ENCODE measurements around the gene LGALS7B. TPM values are rescaled to one million over a fixed set of nuclear protein-coding genes. Genes with fewer than 3 reads are reported as not detected.

Gene LGALS7B
- total RNA-seq, 2 donors from 2014 or later: not detected

- H3K27ac ChIP-seq (ENCODE audit: low read depth, low read length): no peak overlapping the region
- no peak for DNase-seq
- WGBS, 2 experiments (ENCODE audit: insufficient coverage in 1 of 2, insufficient read length in 1 of 2): 91% methylated on average over 6 of the region's 6 CpGs; no CpG with 5 or more reads in 1 of the 2 experiments
- H3K9ac ChIP-seq (ENCODE audit: extremely low read depth, low read length, poor library complexity, severe bottlenecking): no peak overlapping the region
- Mint-ChIP-seq H3K36me3 (ENCODE audit: low read depth) (peaks cover 5% of the 10 kb centered on the region), H3K27ac (no peak overlapping the region), H3K4me1 (no peaks in the 10 kb centered on the region), H3K9me3 (peaks cover 2% of the 10 kb centered on the region), H3K27me3 (ENCODE audit: insufficient read depth) (peaks cover 7% of the 10 kb centered on the region), H3K4me3 (no peak overlapping the region)
- no peaks in the 10 kb centered on the region for H3K36me3 ChIP-seq (ENCODE audit: control insufficient read depth, insufficient read depth, low read length)
- no peaks in the 10 kb centered on the region for H3K27me3 ChIP-seq (ENCODE audit: control insufficient read depth, insufficient read depth, low read length, poor library complexity, severe bottlenecking)
- no peaks in the 10 kb centered on the region for H3K4me1 ChIP-seq (ENCODE audit: control insufficient read depth, insufficient read depth, low read length)
- TF ChIP-seq, protein P1, sequence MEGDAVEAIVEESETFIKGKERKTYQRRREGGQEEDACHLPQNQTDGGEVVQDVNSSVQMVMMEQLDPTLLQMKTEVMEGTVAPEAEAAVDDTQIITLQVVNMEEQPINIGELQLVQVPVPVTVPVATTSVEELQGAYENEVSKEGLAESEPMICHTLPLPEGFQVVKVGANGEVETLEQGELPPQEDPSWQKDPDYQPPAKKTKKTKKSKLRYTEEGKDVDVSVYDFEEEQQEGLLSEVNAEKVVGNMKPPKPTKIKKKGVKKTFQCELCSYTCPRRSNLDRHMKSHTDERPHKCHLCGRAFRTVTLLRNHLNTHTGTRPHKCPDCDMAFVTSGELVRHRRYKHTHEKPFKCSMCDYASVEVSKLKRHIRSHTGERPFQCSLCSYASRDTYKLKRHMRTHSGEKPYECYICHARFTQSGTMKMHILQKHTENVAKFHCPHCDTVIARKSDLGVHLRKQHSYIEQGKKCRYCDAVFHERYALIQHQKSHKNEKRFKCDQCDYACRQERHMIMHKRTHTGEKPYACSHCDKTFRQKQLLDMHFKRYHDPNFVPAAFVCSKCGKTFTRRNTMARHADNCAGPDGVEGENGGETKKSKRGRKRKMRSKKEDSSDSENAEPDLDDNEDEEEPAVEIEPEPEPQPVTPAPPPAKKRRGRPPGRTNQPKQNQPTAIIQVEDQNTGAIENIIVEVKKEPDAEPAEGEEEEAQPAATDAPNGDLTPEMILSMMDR (conservative IDR thresholded peaks at IDR 0.05): no peak
- no peak overlapping the region for H3K4me3 ChIP-seq (ENCODE audit: low read length)
- no peaks in the 10 kb centered on the region for H3K9me3 ChIP-seq (ENCODE audit: control insufficient read depth, low read length)
These were observed 46.1 kb upstream of the LGALS7B start for GRCh38 chr19:38742906-38743305.

DNA sequence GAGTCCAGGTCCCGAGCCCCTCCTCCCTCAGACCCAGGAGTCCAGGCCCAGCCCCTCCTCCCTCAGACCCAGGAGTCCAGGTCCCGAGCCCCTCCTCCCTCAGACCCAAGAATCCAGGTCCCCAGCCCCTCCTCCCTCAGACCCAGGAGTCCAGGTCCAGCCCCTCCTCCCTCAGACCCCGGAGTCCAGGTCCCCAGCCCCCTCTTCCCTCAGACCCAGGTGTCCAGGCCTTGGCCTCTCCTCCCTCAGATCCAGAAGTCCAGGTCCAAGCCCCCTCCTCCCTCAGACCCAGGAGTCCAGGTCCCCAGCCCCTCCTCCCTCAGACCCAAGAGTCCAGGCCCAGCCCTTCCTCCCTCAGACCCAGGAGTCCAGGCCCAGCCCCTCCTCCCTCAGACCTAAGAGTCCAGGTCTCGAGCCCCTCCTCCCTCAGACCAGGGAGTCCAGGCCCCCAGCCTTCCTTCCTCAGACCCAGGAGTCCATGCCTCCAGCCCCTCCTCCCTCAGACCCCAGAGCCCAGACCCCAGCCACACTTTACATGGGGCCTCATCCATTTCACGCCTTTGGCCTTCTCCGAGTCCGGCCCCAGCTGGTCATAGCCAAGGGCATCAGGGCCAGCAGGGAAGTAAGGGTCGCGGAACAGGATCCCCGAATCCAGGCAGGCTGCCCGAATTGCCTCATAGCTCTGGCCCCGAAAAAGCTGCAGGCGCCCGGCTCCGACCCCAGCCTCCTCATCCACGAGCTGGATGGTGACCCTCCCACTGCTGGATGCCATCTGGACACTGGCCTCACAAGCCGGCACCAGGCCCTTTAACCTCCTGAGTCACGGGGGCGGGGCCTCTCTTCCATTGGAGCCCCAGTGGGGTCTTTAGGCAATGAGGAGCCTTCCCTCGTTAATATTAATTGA, 45.4 kb upstream of the LGALS7B start:
- Mint-ChIP-seq H3K27me3 (ENCODE audit: insufficient read depth) (peaks cover 5% of the 10 kb centered on the region), H3K4me3 (no peak overlapping the region), H3K36me3 (ENCODE audit: low read depth) (peaks cover under 1% of the 10 kb centered on the region), H3K9me3 (peaks cover under 1% of the 10 kb centered on the region), H3K27ac (no peak overlapping the region), H3K4me1 (no peaks in the 10 kb centered on the region)
- Histone ChIP-seq H3K9me3 (ENCODE audit: control insufficient read depth, low read length) (no peaks in the 10 kb centered on the region), H3K4me3 (ENCODE audit: low read length) (no peak overlapping the region), H3K27me3 (ENCODE audit: control insufficient read depth, insufficient read depth, low read length, poor library complexity, severe bottlenecking) (no peaks in the 10 kb centered on the region), H3K4me1 (ENCODE audit: control insufficient read depth, insufficient read depth, low read length) (no peaks in the 10 kb centered on the region), H3K27ac (ENCODE audit: low read depth, low read length) (no peak overlapping the region), H3K9ac (ENCODE audit: extremely low read depth, low read length, poor library complexity, severe bottlenecking) (no peak overlapping the region), H3K36me3 (ENCODE audit: control insufficient read depth, insufficient read depth, low read length) (no peaks in the 10 kb centered on the region)
- DNase-seq: no peak
- 86 to 93% methylated on average over 15 to 19 of the region's 20 CpGs for WGBS, 2 experiments (ENCODE audit: insufficient coverage in 1 of 2, insufficient read length in 1 of 2)
- TF ChIP-seq, protein P1 (conservative IDR thresholded peaks at IDR 0.05): no peak

DNA sequence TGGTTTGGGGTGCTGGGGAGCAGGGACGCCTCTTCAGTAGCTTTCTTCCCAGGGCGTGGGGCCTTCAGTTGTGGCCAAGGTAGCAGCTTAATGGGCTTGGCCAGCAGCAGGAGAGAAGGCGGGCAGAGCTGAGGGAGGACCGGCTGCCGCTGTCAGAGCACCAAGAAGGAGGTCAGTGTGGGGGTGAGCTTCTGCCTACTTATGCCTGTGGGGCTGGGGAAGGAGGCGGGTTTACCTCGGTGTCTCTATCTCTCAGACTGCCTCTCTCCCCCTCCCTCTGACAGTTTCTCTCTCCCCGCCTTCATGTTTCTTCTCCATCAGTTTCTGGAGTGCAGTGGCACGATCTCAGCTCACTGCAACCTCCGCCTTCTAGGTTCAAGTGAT, 44.7 kb upstream of the LGALS7B start, which contains the start of gene CAPN12:
TSS of gene CAPN12 (minus strand) at position 177 of the 384 bp plus-strand sequence. CDS start 309 bp downstream, outside the sequence.
- H3K4me3 Mint-ChIP-seq: no peak within 1 kb of the TSS
- WGBS, 2 experiments (ENCODE audit: insufficient coverage in 1 of 2, insufficient read length in 1 of 2): 90 to 94% methylated on average over 4 to 10 of the region's 10 CpGs
- Histone ChIP-seq H3K9me3 (ENCODE audit: control insufficient read depth, low read length) (no peaks in the 10 kb centered on the region), H3K27ac (ENCODE audit: low read depth, low read length) (no peak within 1 kb of the TSS), H3K9ac (ENCODE audit: extremely low read depth, low read length, poor library complexity, severe bottlenecking) (no peak within 1 kb of the TSS), H3K4me3 (ENCODE audit: low read length) (no peak within 1 kb of the TSS), H3K36me3 (ENCODE audit: control insufficient read depth, insufficient read depth, low read length) (no peaks in the 10 kb centered on the region), H3K27me3 (ENCODE audit: control insufficient read depth, insufficient read depth, low read length, poor library complexity, severe bottlenecking) (no peaks in the 10 kb centered on the region), H3K4me1 (ENCODE audit: control insufficient read depth, insufficient read depth, low read length) (no peaks in the 10 kb centered on the region)
- H3K36me3 Mint-ChIP-seq (ENCODE audit: low read depth): no peaks in the 10 kb centered on the region
- DNase-seq: peak; percentile 49
- TF ChIP-seq, protein P1 (conservative IDR thresholded peaks at IDR 0.05): no peak
- no peaks in the 10 kb centered on the region for H3K4me1 Mint-ChIP-seq
- no peak within 1 kb of the TSS for H3K27ac Mint-ChIP-seq
- peaks cover 5% of the 10 kb centered on the region for H3K27me3 Mint-ChIP-seq (ENCODE audit: insufficient read depth)
- H3K9me3 Mint-ChIP-seq: no peaks in the 10 kb centered on the region
